AG04449 (cell line): ENCODE measurements around the gene TOP3A.

Experiments used
- CTCF ChIA-PET: fragments of 350-600 bp; formaldehyde crosslinking; extraction: SDS; loops from one replicate; lab custom pipeline; 2021; ENCODE audit warnings: antibody characterized with exemption; lab: Yijun Ruan, JAX
- POLR2A ChIA-PET: fragments of 400-600, 350-600 bp; formaldehyde crosslinking; extraction: SDS; loops from one replicate; lab custom pipeline; 2020; ENCODE audit warnings: antibody characterized with exemption, inconsistent platforms; lab: Yijun Ruan, JAX
- DNase-seq: peaks from one replicate; pipeline ENCODE4 v3.0.0-alpha.2; 2010; ENCODE audit warnings: low read depth, low spot score
- H3K4me3 ChIP-seq: 2 replicates; pipeline ENCODE4 v1.5.1; 2011; ENCODE audit warnings: low read depth, mild to moderate bottlenecking, control low read depth, low read length
- TF ChIP-seq, protein P1 (sequence below): IDR thresholded peaks from one replicate; pipeline ENCODE4 v1.5.1; 2011; ENCODE audit warnings: mild to moderate bottlenecking, moderate library complexity, low read length, control low read depth, inconsistent platforms; ENCODE audit not compliant: insufficient read depth; ENCODE audit errors: missing control alignments

The TOP3A gene

DNA sequence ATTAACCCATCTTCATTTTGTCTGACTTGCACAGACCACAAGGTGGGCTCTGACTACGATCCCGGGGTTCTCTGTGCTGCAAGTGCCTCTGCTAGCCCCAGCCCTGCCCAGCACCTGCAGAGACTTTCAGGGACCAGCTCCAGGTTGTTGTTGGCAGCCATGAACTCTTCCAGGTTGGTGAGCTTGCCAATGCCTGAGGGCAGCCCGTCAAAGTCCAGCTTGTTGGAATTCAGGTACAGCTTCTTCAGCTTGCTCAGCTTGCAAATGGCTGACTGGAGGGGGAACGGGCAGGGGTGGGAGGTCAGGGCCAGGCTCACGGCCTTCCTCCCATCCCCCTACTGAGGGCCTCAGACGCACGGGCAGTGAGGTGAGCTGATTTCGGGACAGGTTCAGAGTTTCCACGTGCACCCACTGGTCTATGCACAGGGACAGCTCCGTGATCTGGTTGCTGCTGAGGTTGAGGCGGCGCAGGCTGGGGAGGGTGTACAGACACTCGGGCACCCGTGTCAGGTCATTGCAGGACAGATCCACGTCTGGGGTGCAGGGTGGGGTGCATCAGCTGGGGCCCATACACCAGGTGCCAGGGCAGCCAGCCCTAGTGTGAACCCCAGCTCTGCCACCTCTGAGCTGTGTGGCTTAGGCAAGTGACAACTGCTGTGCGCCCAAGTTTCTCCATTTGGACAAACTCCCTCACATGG, 61.5 kb downstream of the TOP3A start:
- POLR2A ChIA-PET: no interaction called here
- no peak overlapping the region for H3K4me3 ChIP-seq
- DNase-seq: no peak
- TF ChIP-seq, protein P1, sequence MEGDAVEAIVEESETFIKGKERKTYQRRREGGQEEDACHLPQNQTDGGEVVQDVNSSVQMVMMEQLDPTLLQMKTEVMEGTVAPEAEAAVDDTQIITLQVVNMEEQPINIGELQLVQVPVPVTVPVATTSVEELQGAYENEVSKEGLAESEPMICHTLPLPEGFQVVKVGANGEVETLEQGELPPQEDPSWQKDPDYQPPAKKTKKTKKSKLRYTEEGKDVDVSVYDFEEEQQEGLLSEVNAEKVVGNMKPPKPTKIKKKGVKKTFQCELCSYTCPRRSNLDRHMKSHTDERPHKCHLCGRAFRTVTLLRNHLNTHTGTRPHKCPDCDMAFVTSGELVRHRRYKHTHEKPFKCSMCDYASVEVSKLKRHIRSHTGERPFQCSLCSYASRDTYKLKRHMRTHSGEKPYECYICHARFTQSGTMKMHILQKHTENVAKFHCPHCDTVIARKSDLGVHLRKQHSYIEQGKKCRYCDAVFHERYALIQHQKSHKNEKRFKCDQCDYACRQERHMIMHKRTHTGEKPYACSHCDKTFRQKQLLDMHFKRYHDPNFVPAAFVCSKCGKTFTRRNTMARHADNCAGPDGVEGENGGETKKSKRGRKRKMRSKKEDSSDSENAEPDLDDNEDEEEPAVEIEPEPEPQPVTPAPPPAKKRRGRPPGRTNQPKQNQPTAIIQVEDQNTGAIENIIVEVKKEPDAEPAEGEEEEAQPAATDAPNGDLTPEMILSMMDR: no peak
- CTCF ChIA-PET: interaction anchor here (0.7 kb wide), 1 partner anchor 21 kb away, joined by 3 read pairs; no protein-coding TSS in a partner anchor

DNA sequence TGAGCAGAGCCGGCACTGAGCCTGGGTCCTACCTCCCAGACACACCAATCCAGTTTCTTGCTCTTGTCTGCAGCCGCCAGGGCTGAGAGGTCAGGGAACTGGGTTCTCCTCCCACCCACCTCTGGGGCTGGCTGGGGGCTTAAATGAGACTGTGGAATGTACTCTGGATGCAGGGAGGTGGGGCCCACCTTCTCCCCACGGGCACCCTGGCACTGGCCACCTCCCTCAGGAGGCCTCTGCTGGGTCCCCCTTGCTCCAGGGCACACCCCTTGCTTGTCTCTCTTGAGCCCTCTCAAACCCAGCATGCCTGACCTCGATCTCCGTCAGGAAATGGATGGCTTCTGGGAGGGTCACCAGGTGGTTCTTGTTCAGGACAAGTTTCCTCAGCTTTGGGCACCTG, 62.6 kb downstream of the TOP3A start:
- ChIA-PET CTCF (no interaction called here), POLR2A (no interaction called here)
- DNase-seq: no peak
- TF ChIP-seq, protein P1: no peak
- no peak overlapping the region for H3K4me3 ChIP-seq

DNA sequence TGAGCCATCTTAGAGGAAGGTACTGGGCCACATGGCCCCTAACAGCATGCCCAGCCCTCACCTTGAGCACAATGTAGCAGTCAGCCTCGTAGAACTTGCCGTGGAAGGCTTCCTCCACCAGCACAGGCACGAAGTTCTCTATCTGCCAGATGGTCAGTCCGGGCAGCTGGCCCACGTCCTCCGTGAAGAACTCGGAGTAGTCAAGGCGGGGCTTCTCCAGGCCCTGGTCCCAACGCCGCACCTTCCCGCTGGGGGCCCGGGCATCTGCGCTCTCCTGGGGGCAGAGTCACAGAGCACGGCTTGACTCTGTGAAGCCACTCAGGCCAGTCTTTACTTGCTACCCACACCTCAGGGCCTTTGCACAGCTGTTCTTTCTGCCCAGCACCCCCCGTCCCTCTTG, 63.6 kb downstream of the TOP3A start:
- CTCF ChIA-PET: no interaction called here
- POLR2A ChIA-PET: no interaction called here

GRCh38 chr17:18250708-18251107, 64.1 kb downstream of the TOP3A start:
- ChIA-PET CTCF (no interaction called here), POLR2A (no interaction called here)
- DNase-seq: no peak
- TF ChIP-seq, protein P1: no peak
- no peak overlapping the region for H3K4me3 ChIP-seq

More for the DNA sequence above, 63.6 kb downstream of the TOP3A start:
- DNase-seq: no peak
- TF ChIP-seq, protein P1: no peak
- no peak overlapping the region for H3K4me3 ChIP-seq

GRCh38 chr17:18250259-18250658, 64.5 kb downstream of the TOP3A start:
- DNase-seq: no peak
- ChIA-PET CTCF (interaction anchor here (3.6 kb wide), 1 partner anchor 12 kb away, joined by 15 read pairs; no protein-coding TSS in a partner anchor), POLR2A (no interaction called here)
- no peak overlapping the region for H3K4me3 ChIP-seq
- TF ChIP-seq, protein P1: no peak

DNA sequence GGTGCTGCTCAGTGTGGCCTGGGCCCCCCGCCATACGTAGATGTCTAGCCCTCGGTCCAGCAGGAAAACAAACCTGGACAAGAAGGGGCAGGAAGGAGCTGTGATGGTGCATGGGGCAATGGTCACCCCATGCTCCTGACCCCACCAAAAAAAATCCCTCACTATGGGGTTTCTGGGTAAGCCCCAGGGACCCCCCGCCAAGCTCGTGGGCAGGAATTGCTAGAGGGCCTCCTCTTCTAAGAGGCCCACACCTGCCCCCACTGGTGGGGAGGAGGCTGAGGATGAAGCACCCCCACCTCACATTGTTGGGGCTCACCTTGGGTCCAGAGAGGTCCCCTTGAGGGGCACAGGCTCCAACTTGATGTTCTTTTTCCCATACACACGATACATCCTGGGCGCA, 66.0 kb downstream of the TOP3A start:
- no peak for DNase-seq
- ChIA-PET POLR2A (no interaction called here), CTCF (interaction anchor here (0.9 to 3.6 kb wide), 13 partner anchors 8 to 34 kb away, joined by 3 to 25 read pairs (median 5); partner anchors contain the start of gene MIEF2)
- no peak overlapping the region for H3K4me3 ChIP-seq
- TF ChIP-seq, protein P1: no peak
